OCI-LY7 (cell line): ENCODE measurements around the gene ARFGEF2.
"Not testable (repeated sequence)": the region's sequence is repeated elsewhere in the genome, so short reads cannot be mapped to it uniquely, and the experiment has no call there.

Source experiments
- EZH2phosphoT487 ChIP-seq: fragments of 200-600 bp; sonication (generic); IDR thresholded peaks from 2 replicates; pipeline ENCODE4 v1.6.1; 2018; ENCODE audit warnings: low read depth, borderline replicate concordance, mild to moderate bottlenecking, mixed run types, antibody characterized with exemption, low read length, moderate library complexity, mixed read lengths
- TF ChIP-seq, protein P1 (sequence below): fragments of 200-600 bp; sonication (generic); conservative IDR thresholded peaks from 2 replicates; pipeline ENCODE4 v1.5.1; 2014; ENCODE audit warnings: mild to moderate bottlenecking, antibody characterized with exemption, low read length, moderate library complexity, mixed read lengths

DNA sequence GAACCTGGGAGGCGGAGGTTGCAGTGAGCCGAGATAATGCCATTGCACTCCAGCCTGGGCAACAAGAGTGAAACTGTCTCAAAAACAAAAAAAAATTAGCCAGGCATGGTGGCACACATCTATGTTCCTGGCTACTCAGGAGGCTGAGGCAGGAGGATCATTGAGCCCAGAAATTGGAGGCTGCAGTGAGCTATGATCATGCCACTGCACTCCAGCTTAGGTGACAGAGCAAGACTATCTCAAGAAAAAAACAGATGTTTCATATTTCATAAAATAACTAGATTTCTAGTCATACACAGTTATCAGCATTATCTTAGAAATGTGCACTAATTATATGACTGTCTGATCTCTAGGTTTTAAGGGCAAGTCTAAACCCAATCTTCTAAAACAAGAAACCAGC is 106.7 kb downstream of the ARFGEF2 start:
- TF ChIP-seq, protein P1, sequence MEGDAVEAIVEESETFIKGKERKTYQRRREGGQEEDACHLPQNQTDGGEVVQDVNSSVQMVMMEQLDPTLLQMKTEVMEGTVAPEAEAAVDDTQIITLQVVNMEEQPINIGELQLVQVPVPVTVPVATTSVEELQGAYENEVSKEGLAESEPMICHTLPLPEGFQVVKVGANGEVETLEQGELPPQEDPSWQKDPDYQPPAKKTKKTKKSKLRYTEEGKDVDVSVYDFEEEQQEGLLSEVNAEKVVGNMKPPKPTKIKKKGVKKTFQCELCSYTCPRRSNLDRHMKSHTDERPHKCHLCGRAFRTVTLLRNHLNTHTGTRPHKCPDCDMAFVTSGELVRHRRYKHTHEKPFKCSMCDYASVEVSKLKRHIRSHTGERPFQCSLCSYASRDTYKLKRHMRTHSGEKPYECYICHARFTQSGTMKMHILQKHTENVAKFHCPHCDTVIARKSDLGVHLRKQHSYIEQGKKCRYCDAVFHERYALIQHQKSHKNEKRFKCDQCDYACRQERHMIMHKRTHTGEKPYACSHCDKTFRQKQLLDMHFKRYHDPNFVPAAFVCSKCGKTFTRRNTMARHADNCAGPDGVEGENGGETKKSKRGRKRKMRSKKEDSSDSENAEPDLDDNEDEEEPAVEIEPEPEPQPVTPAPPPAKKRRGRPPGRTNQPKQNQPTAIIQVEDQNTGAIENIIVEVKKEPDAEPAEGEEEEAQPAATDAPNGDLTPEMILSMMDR: not testable (repeated sequence)
- TF ChIP-seq EZH2phosphoT487: not testable (repeated sequence)
